ENCODE data around the gene MACROD2.
"Not testable (repeated sequence)": the region's sequence is repeated elsewhere in the genome, so short reads cannot be mapped to it uniquely, and the experiment has no call there.

Gene MACROD2

GRCh38 chr20:14191559-14191958, 196.2 kb downstream of the MACROD2 start:
- DNase-seq (no peak), ATAC-seq (no peak)

GRCh38 chr20:14193443-14193842, 198.1 kb downstream of the MACROD2 start:
- DNase-seq, result no peak

GRCh38 chr20:14193885-14194284, 198.6 kb downstream of the MACROD2 start:
- DNase-seq, result no peak
- ATAC-seq, result no peak

More at GRCh38 chr20:14193443-14193842, 198.1 kb downstream of the MACROD2 start:
- ATAC-seq, result no peak

- DNase-seq (no peak), ATAC-seq (no peak)
These were observed 201.8 kb downstream of the MACROD2 start for GRCh38 chr20:14197097-14197496.

GRCh38 chr20:14198416-14198815, 203.1 kb downstream of the MACROD2 start:
- no peak for DNase-seq
- ATAC-seq, result no peak

- ATAC-seq (no peak), DNase-seq (no peak)
These were observed 203.8 kb downstream of the MACROD2 start for GRCh38 chr20:14199111-14199510.

GRCh38 chr20:14203657-14204056, 208.3 kb downstream of the MACROD2 start:
- ATAC-seq, result peak; percentile 9
- no peak for DNase-seq

GRCh38 chr20:14207591-14207990, 212.3 kb downstream of the MACROD2 start:
- ATAC-seq (no peak), DNase-seq (no peak)

GRCh38 chr20:14208956-14209355, 213.6 kb downstream of the MACROD2 start:
- DNase-seq (no peak), ATAC-seq (no peak)

- ATAC-seq (no peak), DNase-seq (no peak)
These were observed 214.8 kb downstream of the MACROD2 start for GRCh38 chr20:14210146-14210545.

- DNase-seq (no peak), ATAC-seq (no peak)
These were observed 218.7 kb downstream of the MACROD2 start for GRCh38 chr20:14214046-14214445.

- not testable (repeated sequence) for ATAC-seq
These were observed 220.6 kb downstream of the MACROD2 start for GRCh38 chr20:14215880-14216279.

GRCh38 chr20:14219801-14220461, 224.6 kb downstream of the MACROD2 start:
- DNase-seq (no peak), ATAC-seq (no peak)

More at GRCh38 chr20:14215880-14216279, 220.6 kb downstream of the MACROD2 start:
- not testable (repeated sequence) for DNase-seq

GRCh38 chr20:14220986-14221385, 225.7 kb downstream of the MACROD2 start:
- no peak for DNase-seq
- ATAC-seq, result no peak

- DNase-seq (no peak), ATAC-seq (no peak)
These were observed 228.5 kb downstream of the MACROD2 start for GRCh38 chr20:14223806-14224205.

- not testable (repeated sequence) for DNase-seq, ATAC-seq
These were observed 231.0 kb downstream of the MACROD2 start for GRCh38 chr20:14226051-14227049.

GRCh38 chr20:14232650-14233049, 237.3 kb downstream of the MACROD2 start:
- DNase-seq, result no peak
- no peak for ATAC-seq

- DNase-seq (no peak), ATAC-seq (no peak)
These were observed 239.5 kb downstream of the MACROD2 start for GRCh38 chr20:14234666-14235295.

GRCh38 chr20:14235355-14235754, 240.0 kb downstream of the MACROD2 start:
- DNase-seq, result no peak
- ATAC-seq, result no peak

- DNase-seq, result no peak
These were observed 250.2 kb downstream of the MACROD2 start for GRCh38 chr20:14245368-14245970.

GRCh38 chr20:14259689-14260088, 264.4 kb downstream of the MACROD2 start:
- ATAC-seq, result no peak
- no peak for DNase-seq

More at GRCh38 chr20:14245368-14245970, 250.2 kb downstream of the MACROD2 start:
- ATAC-seq, result no peak

GRCh38 chr20:14260367-14260766, 265.1 kb downstream of the MACROD2 start:
- DNase-seq (no peak), ATAC-seq (no peak)

All from stimulated activated naive CD8-positive, alpha-beta T cell treated with anti-CD3 and anti-CD28 coated beads, Interleukin-15, Interleukin-2, amounts not matched to agents 100 U/mL and 50 U/mL, for 24 hours (primary cell).